Astrocyte (in vitro differentiated cells and primary cell): ENCODE measurements around the gene ARHGAP24. TPM values are rescaled to one million over a fixed set of nuclear protein-coding genes. Genes with fewer than 3 reads are reported as not detected.

ENCODE experiments used
- DNase-seq: peaks from one replicate; pipeline ENCODE4 v3.0.0-alpha.2; 2010; ENCODE audit warnings: low read depth
- FAIRE-seq: peaks from 2 replicates; lab custom pipeline; 2011; peaks lifted over from hg19 to GRCh38; lab: Jason Lieb, UNC
- H2AFZ ChIP-seq: 2 replicates; pipeline ENCODE4 v1.6.0; 2012; ENCODE audit warnings: low read depth, low read length, inconsistent platforms
- H3K27ac ChIP-seq: 2 replicates; pipeline ENCODE4 v1.5.1; 2011; ENCODE audit warnings: low read depth, low read length, inconsistent platforms
- H3K27me3 ChIP-seq: 2 replicates; pipeline ENCODE4 v1.6.0; 2011; ENCODE audit warnings: low read length, inconsistent platforms; ENCODE audit not compliant: insufficient read depth
- H3K36me3 ChIP-seq: 2 replicates; pipeline ENCODE4 v1.5.1; 2011; ENCODE audit warnings: low read length, inconsistent platforms; ENCODE audit not compliant: insufficient read depth
- H3K4me1 ChIP-seq: 2 replicates; pipeline ENCODE4 v1.5.1; 2011; ENCODE audit warnings: low read length, inconsistent platforms; ENCODE audit not compliant: insufficient read depth
- H3K4me2 ChIP-seq: 2 replicates; pipeline ENCODE4 v1.6.0; 2012; ENCODE audit warnings: low read length, inconsistent platforms
- H3K4me3 ChIP-seq: 2 replicates; pipeline ENCODE4 v1.5.1; 2011; ENCODE audit warnings: low read depth, mild to moderate bottlenecking, low read length, inconsistent platforms; ENCODE audit not compliant: insufficient read depth
- H3K79me2 ChIP-seq: 2 replicates; pipeline ENCODE4 v1.6.0; 2012; ENCODE audit warnings: mild to moderate bottlenecking, low read length, inconsistent platforms; ENCODE audit not compliant: insufficient read depth
- H3K9ac ChIP-seq: 2 replicates; pipeline ENCODE4 v1.6.0; 2012; ENCODE audit warnings: mild to moderate bottlenecking, low read length, inconsistent platforms
- H3K9me3 ChIP-seq: 2 replicates; pipeline ENCODE4 v1.5.1; 2012; ENCODE audit warnings: low read depth, mild to moderate bottlenecking, low read length, inconsistent platforms; ENCODE audit not compliant: insufficient read depth
- H4K20me1 ChIP-seq: 2 replicates; pipeline ENCODE4 v1.6.0; 2012; ENCODE audit warnings: low read length, inconsistent platforms; ENCODE audit not compliant: insufficient read depth
- H3K27ac Mint-ChIP-seq: one replicate; pipeline ENCODE4 v1.8.0; 2021; ENCODE audit warnings: mild to moderate bottlenecking, mixed read lengths; ENCODE audit not compliant: unreplicated experiment
- H3K27me3 Mint-ChIP-seq: one replicate; pipeline ENCODE4 v1.8.0; 2021; ENCODE audit warnings: low read depth, mixed read lengths; ENCODE audit not compliant: unreplicated experiment
- H3K36me3 Mint-ChIP-seq: one replicate; pipeline ENCODE4 v1.8.0; 2021; ENCODE audit warnings: low read depth, mixed read lengths; ENCODE audit not compliant: unreplicated experiment
- H3K4me1 Mint-ChIP-seq: one replicate; pipeline ENCODE4 v1.8.0; 2021; ENCODE audit warnings: low read depth, mixed read lengths; ENCODE audit not compliant: unreplicated experiment
- H3K4me3 Mint-ChIP-seq: one replicate; pipeline ENCODE4 v1.8.0; 2021; ENCODE audit warnings: mild to moderate bottlenecking, moderate library complexity, mixed read lengths; ENCODE audit not compliant: unreplicated experiment
- H3K9me3 Mint-ChIP-seq: one replicate; pipeline ENCODE4 v1.8.0; 2021; ENCODE audit warnings: mild to moderate bottlenecking, mixed read lengths; ENCODE audit not compliant: unreplicated experiment
- CTCF ChIP-seq: IDR thresholded peaks from 2 replicates; pipeline ENCODE4 v1.5.1; 2011; ENCODE audit warnings: low read depth, mild to moderate bottlenecking, inconsistent platforms, low read length, moderate library complexity; ENCODE audit not compliant: insufficient read depth
- EZH2 ChIP-seq: IDR thresholded peaks from 2 replicates; pipeline ENCODE4 v1.6.1; 2012; ENCODE audit warnings: mild to moderate bottlenecking, low read length, inconsistent platforms; ENCODE audit not compliant: insufficient read depth
- total RNA-seq: library from RNA; stranded (reverse); gene quantifications from 2 replicates; pipeline ENCODE4 v1.2.1, GENCODE V29; 2021

Gene ARHGAP24
- total RNA-seq, 1 donor from 2014 or later: 2.1 TPM

- Histone ChIP-seq H3K4me2 (no peak overlapping the region), H3K9me3 (no peaks in the 10 kb centered on the region), H3K79me2 (no peaks in the 10 kb centered on the region), H3K27me3 (no peaks in the 10 kb centered on the region), H3K27ac (no peak overlapping the region), H4K20me1 (no peaks in the 10 kb centered on the region), H3K9ac (no peak overlapping the region), H3K4me1 (no peaks in the 10 kb centered on the region), H2AFZ (no peak overlapping the region), H3K36me3 (no peaks in the 10 kb centered on the region), H3K4me3 (no peak overlapping the region)
- Mint-ChIP-seq H3K9me3 (peaks cover 4% of the 10 kb centered on the region), H3K4me1 (peaks cover 1% of the 10 kb centered on the region), H3K27me3 (no peaks in the 10 kb centered on the region), H3K4me3 (no peak overlapping the region), H3K27ac (no peak overlapping the region), H3K36me3 (peaks cover 1% of the 10 kb centered on the region)
- TF ChIP-seq CTCF: no peak
- no peak for TF ChIP-seq EZH2
- FAIRE-seq (no peak), DNase-seq (no peak)
Observed at GRCh38 chr4:85548841-85549240, 73.9 kb downstream of the ARHGAP24 start.

- Mint-ChIP-seq H3K27me3 (no peaks in the 10 kb centered on the region), H3K36me3 (peaks cover 1% of the 10 kb centered on the region), H3K9me3 (peaks cover 8% of the 10 kb centered on the region), H3K4me3 (no peak overlapping the region), H3K4me1 (no peaks in the 10 kb centered on the region), H3K27ac (no peak overlapping the region)
- H3K27me3 ChIP-seq: no peaks in the 10 kb centered on the region
- no peak overlapping the region for H3K4me3 ChIP-seq
- FAIRE-seq: no peak
- H3K79me2 ChIP-seq: no peaks in the 10 kb centered on the region
- no peak overlapping the region for H3K27ac ChIP-seq
- no peak for DNase-seq
- no peak overlapping the region for H2AFZ ChIP-seq
- no peaks in the 10 kb centered on the region for H3K36me3 ChIP-seq
- H3K9ac ChIP-seq: no peak overlapping the region
- H3K9me3 ChIP-seq: no peaks in the 10 kb centered on the region
- no peaks in the 10 kb centered on the region for H4K20me1 ChIP-seq
- H3K4me2 ChIP-seq: no peak overlapping the region
- TF ChIP-seq CTCF: no peak
- no peak for TF ChIP-seq EZH2
- no peaks in the 10 kb centered on the region for H3K4me1 ChIP-seq
Observed at GRCh38 chr4:85555206-85555605, 80.3 kb downstream of the ARHGAP24 start.

- H4K20me1 ChIP-seq: no peaks in the 10 kb centered on the region
- no peaks in the 10 kb centered on the region for H3K4me1 ChIP-seq
- H3K9me3 Mint-ChIP-seq: peaks cover 8% of the 10 kb centered on the region
- no peak overlapping the region for H3K4me3 Mint-ChIP-seq
- H3K4me2 ChIP-seq: no peak overlapping the region
- TF ChIP-seq CTCF: no peak
- no peak for TF ChIP-seq EZH2
- H2AFZ ChIP-seq: no peak overlapping the region
- no peak overlapping the region for H3K27ac Mint-ChIP-seq
- DNase-seq (no peak), FAIRE-seq (no peak)
- no peaks in the 10 kb centered on the region for H3K36me3 ChIP-seq
- H3K79me2 ChIP-seq: no peaks in the 10 kb centered on the region
- H3K9ac ChIP-seq: no peak overlapping the region
- H3K9me3 ChIP-seq: no peaks in the 10 kb centered on the region
- H3K4me1 Mint-ChIP-seq: no peaks in the 10 kb centered on the region
- peaks cover 1% of the 10 kb centered on the region for H3K36me3 Mint-ChIP-seq
- H3K27me3 Mint-ChIP-seq: no peaks in the 10 kb centered on the region
- no peak overlapping the region for H3K4me3 ChIP-seq
- no peaks in the 10 kb centered on the region for H3K27me3 ChIP-seq
- H3K27ac ChIP-seq: no peak overlapping the region
Observed at GRCh38 chr4:85556283-85556682, 81.3 kb downstream of the ARHGAP24 start.
